Measurements from ENCODE around the gene CDC42BPB. TPM values are rescaled to one million over a fixed set of nuclear protein-coding genes. Genes with fewer than 3 reads are reported as not detected.

CDC42BPB gene
- total RNA-seq, 1 donor from 2014 or later = 116 TPM

- Histone ChIP-seq H3K27me3 (ENCODE audit: insufficient read depth, low read length) (no peaks in the 10 kb centered on the region), H3K9ac (ENCODE audit: low read length) (no peak overlapping the region), H3K36me3 (ENCODE audit: insufficient read depth, low read length) (no peaks in the 10 kb centered on the region), H3K79me2 (ENCODE audit: insufficient read depth, low read length) (no peaks in the 10 kb centered on the region), H4K20me1 (ENCODE audit: insufficient read depth, low read length) (peaks cover 11% of the 10 kb centered on the region), H3K9me3 (ENCODE audit: insufficient read depth, low read depth, low read length) (no peaks in the 10 kb centered on the region), H3K4me2 (ENCODE audit: low read length) (no peak overlapping the region), H3K4me3 (ENCODE audit: insufficient read depth, low read depth, low read length) (no peak overlapping the region), H3K27ac (ENCODE audit: low read depth, low read length) (no peak overlapping the region), H2AFZ (ENCODE audit: low read depth, low read length) (no peak overlapping the region), H3K4me1 (ENCODE audit: insufficient read depth, low read length) (no peaks in the 10 kb centered on the region)
- H3K27ac Mint-ChIP-seq (ENCODE audit: unreplicated experiment) = no peak overlapping the region
- H3K4me1 Mint-ChIP-seq (ENCODE audit: low read depth, unreplicated experiment) = no peaks in the 10 kb centered on the region
- no peaks in the 10 kb centered on the region for H3K9me3 Mint-ChIP-seq (ENCODE audit: unreplicated experiment)
- FAIRE-seq (no peak), DNase-seq (ENCODE audit: low read depth) (no peak)
- no peak for TF ChIP-seq EZH2 (IDR thresholded peaks at IDR 0.05; ENCODE audit: insufficient read depth, low read length)
- TF ChIP-seq CTCF (IDR thresholded peaks at IDR 0.05; ENCODE audit: insufficient read depth, low read depth, low read length) = no peak
- no peak overlapping the region for H3K4me3 Mint-ChIP-seq (ENCODE audit: unreplicated experiment)
- H3K36me3 Mint-ChIP-seq (ENCODE audit: low read depth, unreplicated experiment) = peaks cover 27% of the 10 kb centered on the region
- no peaks in the 10 kb centered on the region for H3K27me3 Mint-ChIP-seq (ENCODE audit: low read depth, unreplicated experiment)
These were observed 154.0 kb downstream of the CDC42BPB start for GRCh38 chr14:102903248-102903888.

- H3K36me3 Mint-ChIP-seq (ENCODE audit: low read depth, unreplicated experiment) = peaks cover 27% of the 10 kb centered on the region
- TF ChIP-seq EZH2 (IDR thresholded peaks at IDR 0.05; ENCODE audit: insufficient read depth, low read length) (no peak), CTCF (IDR thresholded peaks at IDR 0.05; ENCODE audit: insufficient read depth, low read depth, low read length) (no peak)
- no peak for DNase-seq (ENCODE audit: low read depth)
These were observed 154.7 kb downstream of the CDC42BPB start for GRCh38 chr14:102902523-102903247.

GRCh38 chr14:102902086-102902485 is 155.3 kb downstream of the CDC42BPB start:
- Histone ChIP-seq H3K36me3 (ENCODE audit: insufficient read depth, low read length) (peaks cover 8% of the 10 kb centered on the region), H3K4me1 (ENCODE audit: insufficient read depth, low read length) (no peaks in the 10 kb centered on the region), H3K27me3 (ENCODE audit: insufficient read depth, low read length) (no peaks in the 10 kb centered on the region), H4K20me1 (ENCODE audit: insufficient read depth, low read length) (peaks cover 11% of the 10 kb centered on the region), H3K79me2 (ENCODE audit: insufficient read depth, low read length) (no peaks in the 10 kb centered on the region), H3K4me3 (ENCODE audit: insufficient read depth, low read depth, low read length) (no peak overlapping the region), H3K9me3 (ENCODE audit: insufficient read depth, low read depth, low read length) (no peaks in the 10 kb centered on the region), H3K27ac (ENCODE audit: low read depth, low read length) (no peak overlapping the region), H2AFZ (ENCODE audit: low read depth, low read length) (no peak overlapping the region), H3K4me2 (ENCODE audit: low read length) (no peak overlapping the region), H3K9ac (ENCODE audit: low read length) (no peak overlapping the region)
- Mint-ChIP-seq H3K36me3 (ENCODE audit: low read depth, unreplicated experiment) (peaks cover 27% of the 10 kb centered on the region), H3K4me3 (ENCODE audit: unreplicated experiment) (no peak overlapping the region), H3K9me3 (ENCODE audit: unreplicated experiment) (no peaks in the 10 kb centered on the region), H3K27ac (ENCODE audit: unreplicated experiment) (no peak overlapping the region), H3K4me1 (ENCODE audit: low read depth, unreplicated experiment) (no peaks in the 10 kb centered on the region), H3K27me3 (ENCODE audit: low read depth, unreplicated experiment) (no peaks in the 10 kb centered on the region)
- no peak for TF ChIP-seq CTCF (IDR thresholded peaks at IDR 0.05; ENCODE audit: insufficient read depth, low read depth, low read length)
- no peak for TF ChIP-seq EZH2 (IDR thresholded peaks at IDR 0.05; ENCODE audit: insufficient read depth, low read length)
- DNase-seq (ENCODE audit: low read depth) = no peak
- FAIRE-seq = no peak

More at GRCh38 chr14:102902523-102903247, 154.7 kb downstream of the CDC42BPB start:
- no peaks in the 10 kb centered on the region for H3K9me3 ChIP-seq (ENCODE audit: insufficient read depth, low read depth, low read length)
- no peak overlapping the region for H3K4me3 Mint-ChIP-seq (ENCODE audit: unreplicated experiment)
- no peak overlapping the region for H3K9ac ChIP-seq (ENCODE audit: low read length)
- H3K27ac ChIP-seq (ENCODE audit: low read depth, low read length) = no peak overlapping the region
- H3K4me3 ChIP-seq (ENCODE audit: insufficient read depth, low read depth, low read length) = no peak overlapping the region
- H3K27me3 Mint-ChIP-seq (ENCODE audit: low read depth, unreplicated experiment) = no peaks in the 10 kb centered on the region
- H4K20me1 ChIP-seq (ENCODE audit: insufficient read depth, low read length) = peaks cover 11% of the 10 kb centered on the region
- H3K4me2 ChIP-seq (ENCODE audit: low read length) = no peak overlapping the region
- no peaks in the 10 kb centered on the region for H3K4me1 ChIP-seq (ENCODE audit: insufficient read depth, low read length)
- H2AFZ ChIP-seq (ENCODE audit: low read depth, low read length) = no peak overlapping the region
- no peak for FAIRE-seq
- H3K4me1 Mint-ChIP-seq (ENCODE audit: low read depth, unreplicated experiment) = no peaks in the 10 kb centered on the region
- no peaks in the 10 kb centered on the region for H3K79me2 ChIP-seq (ENCODE audit: insufficient read depth, low read length)
- H3K27ac Mint-ChIP-seq (ENCODE audit: unreplicated experiment) = no peak overlapping the region
- H3K36me3 ChIP-seq (ENCODE audit: insufficient read depth, low read length) = peaks cover 4% of the 10 kb centered on the region
- no peaks in the 10 kb centered on the region for H3K27me3 ChIP-seq (ENCODE audit: insufficient read depth, low read length)
- no peaks in the 10 kb centered on the region for H3K9me3 Mint-ChIP-seq (ENCODE audit: unreplicated experiment)
